ENCODE data around the gene AMBRA1.

Gene AMBRA1

GRCh38 chr11:46508360-46508759 is 85.5 kb downstream of the AMBRA1 start:
- no peak for DNase-seq (ENCODE audit: low read depth in 2 of 2)

GRCh38 chr11:46506483-46506791 is 87.4 kb downstream of the AMBRA1 start:
- DNase-seq (ENCODE audit: low read depth in 2 of 2), result no peak

GRCh38 chr11:46505741-46506482 is 87.9 kb downstream of the AMBRA1 start:
- DNase-seq (ENCODE audit: low read depth in 2 of 2), result no peak

GRCh38 chr11:46504817-46505613 is 88.8 kb downstream of the AMBRA1 start:
- no peak for DNase-seq (ENCODE audit: low read depth in 2 of 2)

GRCh38 chr11:46499821-46500220 is 94.0 kb downstream of the AMBRA1 start:
- no peak for DNase-seq (ENCODE audit: low read depth in 2 of 2)

GRCh38 chr11:46498968-46499367 is 94.9 kb downstream of the AMBRA1 start:
- no peak for DNase-seq (ENCODE audit: low read depth in 2 of 2)

GRCh38 chr11:46498179-46498578 is 95.6 kb downstream of the AMBRA1 start:
- DNase-seq (ENCODE audit: low read depth in 2 of 2), result no peak

GRCh38 chr11:46497498-46497897 is 96.3 kb downstream of the AMBRA1 start:
- no peak for DNase-seq (ENCODE audit: low read depth in 2 of 2)

- DNase-seq (ENCODE audit: low read depth in 2 of 2), result no peak
Observed at GRCh38 chr11:46493791-46494190, 100.0 kb downstream of the AMBRA1 start.

- DNase-seq (ENCODE audit: low read depth in 2 of 2), result no peak
Observed at GRCh38 chr11:46492532-46492931, 101.3 kb downstream of the AMBRA1 start.

GRCh38 chr11:46491661-46492330 is 102.0 kb downstream of the AMBRA1 start:
- DNase-seq (ENCODE audit: low read depth in 2 of 2), result no peak

GRCh38 chr11:46490666-46491065 is 103.2 kb downstream of the AMBRA1 start:
- no peak for DNase-seq (ENCODE audit: low read depth in 2 of 2)

GRCh38 chr11:46489656-46490560 is 103.9 kb downstream of the AMBRA1 start:
- peak in 1 of 2 donors; percentile 1 for DNase-seq (ENCODE audit: low read depth in 2 of 2)

GRCh38 chr11:46485856-46486443 is 107.9 kb downstream of the AMBRA1 start:
- DNase-seq (ENCODE audit: low read depth in 2 of 2), result no peak

- no peak for DNase-seq (ENCODE audit: low read depth in 2 of 2)
Observed at GRCh38 chr11:46484101-46484500, 109.7 kb downstream of the AMBRA1 start.

GRCh38 chr11:46480909-46481308 is 112.9 kb downstream of the AMBRA1 start:
- DNase-seq (ENCODE audit: low read depth in 2 of 2), result no peak

GRCh38 chr11:46480166-46480726 is 113.6 kb downstream of the AMBRA1 start:
- no peak for DNase-seq (ENCODE audit: low read depth in 2 of 2)

- no peak for DNase-seq (ENCODE audit: low read depth in 2 of 2)
Observed at GRCh38 chr11:46479601-46480000, 114.2 kb downstream of the AMBRA1 start.

- no peak for DNase-seq (ENCODE audit: low read depth in 2 of 2)
Observed at GRCh38 chr11:46478196-46478595, 115.6 kb downstream of the AMBRA1 start.

GRCh38 chr11:46477136-46477535 is 116.7 kb downstream of the AMBRA1 start:
- DNase-seq (ENCODE audit: low read depth in 2 of 2), result no peak
